ENCODE measurements around the gene GPR89B.
"Not testable (repeated sequence)": the region's sequence is repeated elsewhere in the genome, so short reads cannot be mapped to it uniquely, and the experiment has no call there.

Gene GPR89B

GRCh38 chr1:148032690-148033089, 104.5 kb downstream of the GPR89B start:
- not testable (repeated sequence) for DNase-seq (ENCODE audit: low spot score)

GRCh38 chr1:148033147-148033546, 104.9 kb downstream of the GPR89B start:
- DNase-seq (ENCODE audit: low spot score) = not testable (repeated sequence)

DNA sequence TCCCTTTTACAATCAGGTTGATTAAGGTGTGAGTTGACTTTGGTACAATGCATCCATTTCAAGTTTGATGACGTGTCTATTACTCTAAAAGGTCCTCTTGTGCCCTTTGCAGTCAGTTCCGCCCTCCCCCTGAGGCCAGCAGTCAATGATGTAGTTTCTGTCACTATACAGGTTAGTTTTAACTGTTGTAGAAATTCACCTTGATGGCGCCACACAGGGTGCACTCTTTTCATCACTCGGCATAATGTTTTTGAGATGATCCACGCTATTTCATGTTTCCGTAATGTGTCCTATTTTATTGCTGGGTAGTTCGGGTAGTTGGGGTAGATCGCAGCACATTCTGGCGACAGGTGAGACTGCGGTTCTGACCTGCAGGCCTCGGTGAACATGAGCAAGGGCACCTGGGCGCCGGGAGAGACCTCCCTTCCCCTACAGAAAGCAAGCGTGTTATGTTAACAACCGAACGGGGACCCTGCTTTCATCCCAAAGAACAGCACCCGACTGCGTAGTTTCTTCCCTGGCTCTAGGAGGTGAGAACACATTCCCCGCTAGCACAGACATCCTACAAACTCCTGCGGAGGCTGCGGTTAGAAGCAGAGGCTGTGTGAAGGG, 109.7 kb downstream of the GPR89B start:
- not testable (repeated sequence) for DNase-seq (ENCODE audit: low spot score)

DNA sequence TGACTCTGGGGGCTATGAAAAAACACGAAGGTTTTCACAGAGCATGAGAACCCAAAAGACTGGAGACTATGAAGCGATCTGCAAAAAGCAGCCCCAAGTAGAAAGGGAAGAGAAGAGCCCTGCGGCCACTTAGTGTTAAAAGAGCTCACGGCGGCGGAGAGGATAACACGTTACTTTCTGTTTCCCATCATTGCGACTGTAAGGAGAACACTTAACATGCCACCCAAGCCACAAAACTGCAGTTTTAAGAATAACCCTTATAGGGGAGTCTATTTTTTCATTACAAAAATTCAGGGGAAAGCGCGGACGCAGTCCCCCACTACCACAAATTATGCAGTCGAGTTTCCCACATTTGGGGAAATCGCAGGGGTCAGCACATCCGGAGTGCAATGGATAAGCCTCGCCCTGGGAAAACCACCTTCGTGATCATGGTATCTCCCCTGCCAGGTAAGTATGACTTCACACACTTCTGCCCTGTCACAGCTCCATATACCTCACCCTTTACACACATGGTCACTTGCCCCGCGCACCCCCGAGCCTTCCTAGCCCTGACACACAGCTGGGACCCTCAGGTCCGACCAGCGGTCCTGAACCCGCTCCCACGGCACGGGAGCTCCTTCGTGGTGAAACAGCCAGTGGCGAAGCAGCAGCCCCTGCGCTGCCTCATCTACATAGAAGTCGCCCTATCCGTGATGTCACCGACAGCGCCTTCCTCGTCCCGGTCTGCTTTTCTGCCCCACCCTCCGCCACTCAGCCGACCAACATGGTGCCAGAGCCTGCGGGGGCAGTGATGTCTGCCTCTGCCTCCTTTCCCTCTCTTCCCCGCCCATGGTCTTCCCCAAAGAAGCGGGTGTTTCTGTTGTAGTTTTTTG, 110.5 kb downstream of the GPR89B start:
- peak; percentile 83 for DNase-seq (ENCODE audit: low spot score)
